Suprapubic skin (tissue), 4 donors: ENCODE data around the gene THRB.

ENCODE experiments used
- CTCF ChIP-seq, 2 donors: fragments of 200-600 bp in 1 of 2; fragments of 450-650 bp in 1 of 2; sonication (generic) in 1 of 2; IDR thresholded peaks; one replicate each; pipeline ENCODE4 v1.5.1; 2016 to 2019; ENCODE audit warnings: antibody characterized with exemption in 2 of 2, mild to moderate bottlenecking in 1 of 2, moderate library complexity in 1 of 2
- EP300 ChIP-seq: sonication (generic); formaldehyde crosslinking; IDR thresholded peaks from one replicate; pipeline ENCODE4 v1.6.1; 2017; ENCODE audit warnings: antibody characterized with exemption
- POLR2A ChIP-seq, 2 donors: fragments of 450-650 bp; IDR thresholded peaks; one replicate each; pipeline ENCODE4 v1.6.1; 2017; ENCODE audit warnings: antibody characterized with exemption in 2 of 2, mild to moderate bottlenecking in 2 of 2, moderate library complexity in 2 of 2
- POLR2AphosphoS5 ChIP-seq, 3 donors: sonication (generic); formaldehyde crosslinking; IDR thresholded peaks; one replicate each; pipeline ENCODE4 v1.6.1; 2017; ENCODE audit warnings: antibody characterized with exemption in 3 of 3

GRCh38 chr3:24396338-24396737, 98.3 kb downstream of the THRB start:
- TF ChIP-seq POLR2A (IDR thresholded peaks at IDR 0.05) (no peak), CTCF (IDR thresholded peaks at IDR 0.05) (no peak), POLR2AphosphoS5 (IDR thresholded peaks at IDR 0.05) (no peak), EP300 (no peak)
